ENCODE results near the gene TMIE.

- TF ChIP-seq ZNF274 (IDR thresholded peaks at IDR 0.05; ENCODE audit: borderline replicate concordance, low read depth, low read length) = no peak
- no peak for TF ChIP-seq ZNF76 (CRISPR knock-in tag; IDR thresholded peaks at IDR 0.05; ENCODE audit: borderline replicate concordance)
- TF ChIP-seq PHF21A (IDR thresholded peaks at IDR 0.05; ENCODE audit: borderline replicate concordance, low read depth) = no peak
- no peak for TF ChIP-seq CTCF (IDR thresholded peaks at IDR 0.05 in 2 of 3, conservative IDR thresholded peaks at IDR 0.05 in 1 of 3; ENCODE audit: insufficient read depth in 2 of 3, low read depth in 1 of 3, low read length in 3 of 3)
- no peak for TF ChIP-seq ZNF699 (CRISPR knock-in tag; IDR thresholded peaks at IDR 0.05; ENCODE audit: insufficient replicate concordance)
- TF ChIP-seq FOXJ3 (CRISPR knock-in tag; IDR thresholded peaks at IDR 0.05) = no peak
- no peak for TF ChIP-seq FOXM1 (IDR thresholded peaks at IDR 0.05; ENCODE audit: low read depth)
- no peak for TF ChIP-seq FOXM1 (CRISPR knock-in tag; IDR thresholded peaks at IDR 0.05; ENCODE audit: low read depth)
- TF ChIP-seq POLR2A (conservative IDR thresholded peaks at IDR 0.05) = no peak
- no peak for TF ChIP-seq RERE (CRISPR knock-in tag; IDR thresholded peaks at IDR 0.05; ENCODE audit: borderline replicate concordance)
- TF ChIP-seq HDGF (IDR thresholded peaks at IDR 0.05) = no peak
- no peak for TF ChIP-seq E2F6 (IDR thresholded peaks at IDR 0.05; ENCODE audit: borderline replicate concordance in 1 of 2, extremely low read depth in 1 of 2, insufficient read depth in 1 of 2, insufficient read length in 1 of 2, low read depth in 1 of 2, low read length in 1 of 2, poor library complexity in 1 of 2, severe bottlenecking in 1 of 2)
Observed at GRCh38 chr3:46670891-46671427, 30.2 kb upstream of the TMIE start.

All from K562 (cell line).